ENCODE results near the gene CCT8. TPM values are rescaled to one million over a fixed set of nuclear protein-coding genes. Genes with fewer than 3 reads are reported as not detected.

CCT8 gene
- total RNA-seq, 1 donor from 2014 or later = 104 TPM

DNA sequence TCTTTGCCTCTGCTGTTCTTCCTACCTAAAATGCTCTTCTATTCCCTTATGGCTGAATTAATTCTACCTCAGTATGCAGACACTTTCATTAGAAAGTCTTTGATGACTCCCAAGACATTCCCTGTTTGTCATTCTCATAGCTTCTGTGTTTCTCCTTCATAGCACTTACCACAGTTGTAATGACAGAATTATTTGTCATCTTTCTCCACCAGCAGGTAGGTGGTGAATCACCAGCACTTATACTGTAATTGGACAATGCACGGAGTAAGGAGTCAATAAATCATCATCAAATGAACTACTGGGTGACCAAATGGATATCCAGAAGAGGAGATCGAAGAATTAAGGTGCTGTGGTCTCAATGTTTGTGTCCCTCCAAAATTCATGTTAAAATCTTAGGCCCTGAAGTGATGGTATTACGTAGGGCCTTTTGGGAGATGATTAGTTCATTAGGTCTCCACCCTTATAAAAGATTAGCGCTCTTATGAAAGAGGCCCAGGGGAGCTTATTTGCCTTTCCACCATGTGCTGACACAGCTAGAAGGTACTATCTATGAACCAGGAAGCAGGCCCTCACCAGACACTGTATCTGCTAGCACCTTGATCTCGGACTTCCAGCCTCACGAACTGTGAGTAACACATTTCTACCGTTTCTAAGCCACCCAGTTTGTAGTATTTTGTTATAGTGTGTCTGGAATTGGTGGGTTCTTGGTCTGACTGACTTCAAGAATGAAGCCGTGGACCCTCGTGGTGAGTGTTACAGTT, 2.4 kb upstream of the CCT8 start:
- H3K27me3 ChIP-seq (ENCODE audit: low read depth) = no peaks in the 10 kb centered on the region
- H3K9me3 ChIP-seq (replicated peaks) = no peaks in the 10 kb centered on the region
- H3K27ac ChIP-seq (replicated peaks) = peak overlapping the region; percentile 84
- intact Hi-C loops (cut with micrococcal nuclease) = no loop called here
- DNase-seq = no peak
- H3K4me1 ChIP-seq = peaks cover 56% of the 10 kb centered on the region
- TF ChIP-seq, protein P1, sequence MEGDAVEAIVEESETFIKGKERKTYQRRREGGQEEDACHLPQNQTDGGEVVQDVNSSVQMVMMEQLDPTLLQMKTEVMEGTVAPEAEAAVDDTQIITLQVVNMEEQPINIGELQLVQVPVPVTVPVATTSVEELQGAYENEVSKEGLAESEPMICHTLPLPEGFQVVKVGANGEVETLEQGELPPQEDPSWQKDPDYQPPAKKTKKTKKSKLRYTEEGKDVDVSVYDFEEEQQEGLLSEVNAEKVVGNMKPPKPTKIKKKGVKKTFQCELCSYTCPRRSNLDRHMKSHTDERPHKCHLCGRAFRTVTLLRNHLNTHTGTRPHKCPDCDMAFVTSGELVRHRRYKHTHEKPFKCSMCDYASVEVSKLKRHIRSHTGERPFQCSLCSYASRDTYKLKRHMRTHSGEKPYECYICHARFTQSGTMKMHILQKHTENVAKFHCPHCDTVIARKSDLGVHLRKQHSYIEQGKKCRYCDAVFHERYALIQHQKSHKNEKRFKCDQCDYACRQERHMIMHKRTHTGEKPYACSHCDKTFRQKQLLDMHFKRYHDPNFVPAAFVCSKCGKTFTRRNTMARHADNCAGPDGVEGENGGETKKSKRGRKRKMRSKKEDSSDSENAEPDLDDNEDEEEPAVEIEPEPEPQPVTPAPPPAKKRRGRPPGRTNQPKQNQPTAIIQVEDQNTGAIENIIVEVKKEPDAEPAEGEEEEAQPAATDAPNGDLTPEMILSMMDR (IDR thresholded peaks at IDR 0.05; ENCODE audit: borderline replicate concordance) = no peak
- H3K36me3 ChIP-seq = no peaks in the 10 kb centered on the region
- H3K4me3 ChIP-seq = no peak overlapping the region

DNA sequence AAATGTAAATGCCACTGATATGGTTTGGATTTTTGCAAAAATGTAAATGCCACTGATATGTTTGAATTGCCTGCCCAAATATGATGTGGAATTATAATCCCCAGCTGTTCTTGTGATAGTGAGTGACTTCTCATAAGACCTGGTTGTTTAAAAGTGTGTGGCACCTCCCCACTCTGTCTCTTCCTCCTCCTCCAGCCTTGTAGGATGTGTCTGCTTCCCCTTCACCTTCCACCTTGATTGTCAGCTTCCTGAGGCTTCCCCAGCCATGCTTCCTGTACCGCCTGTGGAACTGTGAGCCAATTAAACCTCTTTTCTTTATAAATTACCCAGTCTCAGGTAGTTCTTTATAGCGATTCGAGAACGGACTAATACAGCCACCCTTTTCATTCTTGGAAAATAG, 1.3 kb upstream of the CCT8 start:
- Histone ChIP-seq H3K4me1 (peaks cover 60% of the 10 kb centered on the region), H3K27ac (replicated peaks) (peak overlapping the region; percentile 92)
- intact Hi-C loops (cut with micrococcal nuclease) = no loop called here

DNA sequence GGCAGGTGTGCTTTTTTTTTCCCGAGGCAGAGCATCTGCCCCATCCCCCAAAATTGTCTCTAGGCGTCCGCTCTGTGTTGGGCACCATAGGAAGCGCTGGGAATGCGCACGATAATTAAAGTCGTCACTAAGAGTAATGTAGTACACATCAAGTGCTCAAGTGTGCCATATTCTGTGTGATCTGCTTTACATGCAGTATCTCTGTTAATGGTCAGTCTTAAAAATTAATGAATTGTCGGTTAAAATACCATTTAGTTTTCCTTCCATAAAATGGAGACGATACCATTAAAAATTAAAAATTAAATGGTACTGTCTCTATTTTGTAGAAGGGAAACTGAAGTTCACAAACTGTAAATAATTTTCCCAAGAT, 544 bp upstream of the CCT8 start:
- peaks cover 53% of the 10 kb centered on the region for H3K4me1 ChIP-seq
- H3K27me3 ChIP-seq (ENCODE audit: low read depth) = no peaks in the 10 kb centered on the region
- peak overlapping the region; percentile 92 for H3K27ac ChIP-seq (replicated peaks)
- intact Hi-C loops (cut with micrococcal nuclease) = no loop called here
- H3K4me3 ChIP-seq = peak overlapping the region; percentile 98
- H3K36me3 ChIP-seq = peaks cover 14% of the 10 kb centered on the region
- no peak for DNase-seq
- H3K9me3 ChIP-seq (replicated peaks) = no peaks in the 10 kb centered on the region
- TF ChIP-seq, protein P1 (IDR thresholded peaks at IDR 0.05; ENCODE audit: borderline replicate concordance) = no peak

More for the DNA sequence above, 1.3 kb upstream of the CCT8 start:
- TF ChIP-seq, protein P1 (IDR thresholded peaks at IDR 0.05; ENCODE audit: borderline replicate concordance) = no peak
- Histone ChIP-seq H3K9me3 (replicated peaks) (no peaks in the 10 kb centered on the region), H3K36me3 (peaks cover 6% of the 10 kb centered on the region), H3K4me3 (no peak overlapping the region), H3K27me3 (ENCODE audit: low read depth) (no peaks in the 10 kb centered on the region)
- DNase-seq = no peak

DNA sequence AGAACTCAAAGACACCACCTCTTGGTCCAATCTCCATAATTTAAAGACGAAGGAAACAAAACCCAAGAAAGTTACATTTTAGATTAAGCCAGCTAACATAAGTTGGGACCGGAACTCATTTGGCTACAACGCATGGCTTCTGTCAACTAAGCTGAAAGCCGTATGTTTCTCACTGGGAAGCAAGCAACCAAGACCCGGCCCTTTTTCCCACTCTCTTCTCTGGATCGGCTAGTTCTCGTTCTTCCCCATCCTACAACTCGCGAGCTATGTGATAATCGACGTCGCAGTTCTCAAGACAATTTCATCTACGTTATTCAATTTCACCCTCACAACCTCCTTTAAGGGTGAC, 601 bp downstream of the CCT8 start:
- Histone ChIP-seq H3K36me3 (peaks cover 25% of the 10 kb centered on the region), H3K27me3 (ENCODE audit: low read depth) (no peaks in the 10 kb centered on the region), H3K9me3 (replicated peaks) (no peaks in the 10 kb centered on the region), H3K27ac (replicated peaks) (peak overlapping the region; percentile 92), H3K4me1 (peaks cover 53% of the 10 kb centered on the region), H3K4me3 (peak overlapping the region; percentile 98)
- TF ChIP-seq, protein P1 (IDR thresholded peaks at IDR 0.05; ENCODE audit: borderline replicate concordance) = no peak
- intact Hi-C loops (cut with micrococcal nuclease) = no loop called here
- DNase-seq = no peak

DNA sequence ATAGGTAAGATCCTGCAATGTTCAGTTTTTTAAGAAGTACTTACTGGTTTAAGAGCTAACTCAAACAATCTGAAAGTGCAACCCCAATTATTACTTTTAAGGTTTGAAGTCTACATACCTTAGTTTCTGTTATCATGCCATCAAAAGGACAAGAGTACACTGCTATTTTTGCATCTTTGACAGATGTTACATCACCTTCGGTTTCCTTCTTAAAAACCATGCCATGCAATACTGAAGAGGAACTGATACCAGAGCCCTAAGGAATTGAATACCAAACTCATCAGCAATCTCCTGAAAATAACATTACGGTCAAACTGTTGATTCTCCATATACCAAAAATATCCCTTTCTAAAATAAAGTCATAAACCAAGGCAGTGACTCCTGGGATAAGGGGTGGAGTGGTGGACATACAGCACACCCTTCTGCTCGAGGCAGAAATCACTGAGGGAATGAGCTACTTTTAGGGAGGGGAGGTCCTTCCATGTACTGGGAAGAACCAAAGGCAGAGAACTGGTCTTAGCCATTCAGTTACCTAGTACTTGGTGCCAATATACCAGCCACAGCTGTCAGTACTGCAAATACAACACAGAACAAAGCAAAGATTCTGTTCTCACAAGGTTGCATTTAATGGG, 8.5 kb downstream of the CCT8 start:
- Histone ChIP-seq H3K4me1 (peaks cover 9% of the 10 kb centered on the region), H3K4me3 (no peak overlapping the region), H3K9me3 (replicated peaks) (no peaks in the 10 kb centered on the region), H3K27me3 (ENCODE audit: low read depth) (no peaks in the 10 kb centered on the region), H3K27ac (replicated peaks) (no peak overlapping the region), H3K36me3 (peaks cover 100% of the 10 kb centered on the region)
- TF ChIP-seq, protein P1 (IDR thresholded peaks at IDR 0.05; ENCODE audit: borderline replicate concordance) = no peak
- intact Hi-C loops (cut with micrococcal nuclease) = no loop called here
- DNase-seq = no peak

Data from left ventricle myocardium inferior (tissue), 1 donor.